BJ (cell line): ENCODE data around the gene FBXW7. TPM values are rescaled to one million over a fixed set of nuclear protein-coding genes. Genes with fewer than 3 reads are reported as not detected.

Experiments
- CTCF ChIA-PET: fragments of 350-600 bp; formaldehyde crosslinking; extraction: SDS; loops from one replicate; lab custom pipeline; 2021; ENCODE audit warnings: antibody characterized with exemption, inconsistent platforms; lab: Yijun Ruan, JAX
- POLR2A ChIA-PET: fragments of 300-600 bp; sonication (Branson Sonifier 250); formaldehyde crosslinking; extraction: SDS; loops from one replicate; lab custom pipeline; 2021; ENCODE audit warnings: antibody characterized with exemption; lab: Charles Lee
- DNase-seq: peaks from one replicate; pipeline ENCODE4 v3.0.0-alpha.2; 2011; ENCODE audit warnings: low read depth
- H3K27me3 ChIP-seq: 2 replicates; pipeline ENCODE4 v1.6.0; 2011; ENCODE audit warnings: low read length; ENCODE audit not compliant: control insufficient read depth, insufficient read depth
- H3K36me3 ChIP-seq: 2 replicates; pipeline ENCODE4 v1.5.1; 2011; ENCODE audit warnings: low read length; ENCODE audit not compliant: control insufficient read depth, insufficient read depth
- H3K4me3 ChIP-seq: 2 replicates; pipeline ENCODE4 v1.5.1; 2011; ENCODE audit warnings: low read depth, mild to moderate bottlenecking, control low read depth, low read length
- CTCF ChIP-seq: IDR thresholded peaks from 2 replicates; pipeline ENCODE4 v1.5.1; 2011; ENCODE audit warnings: low read depth, mild to moderate bottlenecking, control low read depth, inconsistent platforms, low read length, moderate library complexity; ENCODE audit not compliant: insufficient read depth
- polyA plus RNA-seq: library from polyadenylated mRNA; depleted of rRNA; stranded (reverse); fragments of >200 nt; gene quantifications from 2 replicates; pipeline ENCODE4 v1.2.3, GENCODE V29; 2011; rRNA removed
- small RNA-seq: library from RNA; depleted of rRNA; stranded (forward); fragments of <200 nt; gene quantifications from one replicate; pipeline ENCODE3, GENCODE V24; 2012; ENCODE audit warnings: low replicate concordance, low read depth; ENCODE audit not compliant: insufficient read length

The FBXW7 gene
- polyA plus RNA-seq, 1 experiment: 4.1 TPM

GRCh38 chr4:152279234-152279566 is 256.7 kb downstream of the FBXW7 start:
- TF ChIP-seq CTCF: no peak
- ChIA-PET POLR2A (no interaction called here), CTCF (no interaction called here)
- DNase-seq: no peak
- Histone ChIP-seq H3K4me3 (no peak overlapping the region), H3K27me3 (no peaks in the 10 kb centered on the region; the same call in none of the 2 replicates), H3K36me3 (no peaks in the 10 kb centered on the region)

GRCh38 chr4:152278505-152279233 is 257.2 kb downstream of the FBXW7 start:
- CTCF ChIA-PET: interaction anchor here (1.4 kb wide), 1 partner anchor 9 kb away, joined by 9 read pairs; no protein-coding TSS in a partner anchor

GRCh38 chr4:152278172-152278504 is 257.8 kb downstream of the FBXW7 start:
- Histone ChIP-seq H3K36me3 (no peaks in the 10 kb centered on the region), H3K4me3 (no peak overlapping the region), H3K27me3 (no peaks in the 10 kb centered on the region; the same call in none of the 2 replicates)
- POLR2A ChIA-PET: no interaction called here
- DNase-seq: no peak
- CTCF ChIA-PET: interaction anchor here (1.4 kb wide), 1 partner anchor 9 kb away, joined by 9 read pairs; no protein-coding TSS in a partner anchor
- TF ChIP-seq CTCF: no peak

More at GRCh38 chr4:152278505-152279233, 257.2 kb downstream of the FBXW7 start:
- TF ChIP-seq CTCF: no peak
- POLR2A ChIA-PET: no interaction called here
- DNase-seq: no peak
- Histone ChIP-seq H3K4me3 (no peak overlapping the region), H3K36me3 (no peaks in the 10 kb centered on the region), H3K27me3 (no peaks in the 10 kb centered on the region; the same call in none of the 2 replicates)

- H3K36me3 ChIP-seq: no peaks in the 10 kb centered on the region
- no peak overlapping the region for H3K4me3 ChIP-seq
- TF ChIP-seq CTCF: no peak
- CTCF ChIA-PET: interaction anchor here (0.6 to 1.4 kb wide), 2 partner anchors 10 to 126 kb away, joined by 3 to 9 read pairs; no protein-coding TSS in a partner anchor
- POLR2A ChIA-PET: no interaction called here
- no peak for DNase-seq
- no peaks in the 10 kb centered on the region; the same call in none of the 2 replicates for H3K27me3 ChIP-seq
Observed at GRCh38 chr4:152277333-152277732, 258.6 kb downstream of the FBXW7 start.

- TF ChIP-seq CTCF: no peak
- POLR2A ChIA-PET: no interaction called here
- Histone ChIP-seq H3K4me3 (no peak overlapping the region), H3K27me3 (peaks cover 3% of the 10 kb centered on the region), H3K36me3 (no peaks in the 10 kb centered on the region)
- CTCF ChIA-PET: no interaction called here
- peak; percentile 7 for DNase-seq
Observed at GRCh38 chr4:152273343-152273742, 262.5 kb downstream of the FBXW7 start.

Small RNA genes lying within 50 kb of the gene (small RNA-seq; reads per million reads assigned to genes)
- gene MIR3140: not detected

Other genes starting within 250 kb of the FBXW7 start
- gene TMEM154, start 143.9 kb upstream of the FBXW7 start, polyA plus RNA-seq: 1.1 and 2.4 TPM in 2 replicates
- gene TIGD4, start 243.6 kb upstream of the FBXW7 start, polyA plus RNA-seq: 0.04 TPM in 1 of 2 replicates, not detected in the other
- 11.5 and 24.6 TPM in 2 replicates for gene ARFIP1, start 243.9 kb upstream of the FBXW7 start, polyA plus RNA-seq